GM21447 (cell line): ENCODE results near the gene CCDC102B.
A peak's percentile ranks its signal among the peaks of the same experiment; 100 is the strongest.
"Not testable (repeated sequence)": the region's sequence is repeated elsewhere in the genome, so short reads cannot be mapped to it uniquely, and the experiment has no call there.

Experiments used
- ATAC-seq: cut with Tn5 transposase; IDR thresholded peaks from one replicate; pipeline ENCODE4 v1.9.1; 2021; ENCODE audit not compliant: unreplicated experiment

The CCDC102B gene

GRCh38 chr18:68962623-68963022 lies 164.7 kb downstream of the CCDC102B start:
- ATAC-seq: no peak

- no peak for ATAC-seq
Observed at GRCh38 chr18:68965817-68966216, 167.9 kb downstream of the CCDC102B start.

- ATAC-seq: no peak
Observed at GRCh38 chr18:68969027-68969426, 171.1 kb downstream of the CCDC102B start.

DNA sequence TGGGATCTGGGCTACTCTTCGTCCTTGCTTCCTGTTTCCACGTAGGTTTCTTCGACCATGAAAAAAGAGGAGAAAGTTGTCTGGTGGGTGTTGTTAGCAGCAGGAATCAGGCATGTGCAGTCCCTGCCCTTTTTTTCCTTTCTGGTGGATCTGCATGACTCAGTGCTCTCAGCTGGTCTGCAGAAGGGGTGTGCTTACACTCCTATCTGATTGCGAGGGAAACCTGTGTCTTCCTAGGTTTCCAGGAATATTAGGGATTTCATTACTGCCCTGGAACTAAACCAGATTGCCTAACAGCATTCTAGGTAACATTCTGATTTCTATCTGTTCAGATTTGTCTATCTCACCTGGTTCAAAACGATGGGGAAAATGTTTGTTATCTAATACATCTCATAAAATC lies 174.3 kb downstream of the CCDC102B start:
- no peak for ATAC-seq

- no peak for ATAC-seq
Observed at GRCh38 chr18:68979737-68980136, 181.9 kb downstream of the CCDC102B start.

DNA sequence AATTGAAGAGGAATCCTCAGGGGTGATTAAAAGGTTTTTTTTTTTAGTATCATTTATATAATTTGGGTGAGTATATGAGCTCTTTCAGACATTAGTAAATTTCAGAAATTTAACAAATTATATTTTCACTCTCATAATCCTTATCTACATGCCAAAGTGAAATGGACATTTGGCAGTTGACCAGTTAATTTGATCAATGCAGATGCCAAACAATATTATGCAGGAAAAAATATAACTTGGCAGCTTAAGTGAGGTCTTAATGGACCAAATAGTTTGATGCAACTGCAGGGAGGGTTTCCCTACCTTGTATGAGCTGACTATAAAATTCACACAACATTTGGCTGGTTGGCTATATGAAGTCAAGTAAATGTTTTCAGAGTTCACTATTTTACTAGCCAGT lies 185.2 kb downstream of the CCDC102B start:
- ATAC-seq: no peak

DNA sequence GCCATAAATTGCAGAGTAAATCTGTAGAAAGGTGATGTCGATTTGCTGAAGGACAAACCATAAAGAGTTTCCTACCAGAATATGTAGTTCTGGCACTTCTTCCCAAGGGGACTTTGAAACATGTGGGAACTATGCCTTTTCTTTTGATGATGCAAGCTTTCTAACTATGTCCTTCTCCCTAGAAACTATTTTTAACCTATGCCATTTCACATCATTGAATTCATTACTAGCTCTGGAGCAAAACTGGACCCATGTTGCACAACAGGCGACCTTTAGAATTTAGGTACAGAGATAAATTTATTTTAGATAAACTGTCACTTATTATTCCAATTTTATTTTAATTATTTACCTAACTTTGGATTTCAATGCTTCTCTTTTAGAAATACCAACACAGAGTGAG lies 186.5 kb downstream of the CCDC102B start:
- no peak for ATAC-seq

GRCh38 chr18:68985172-68985820 lies 187.4 kb downstream of the CCDC102B start:
- peak; percentile 96 for ATAC-seq

DNA sequence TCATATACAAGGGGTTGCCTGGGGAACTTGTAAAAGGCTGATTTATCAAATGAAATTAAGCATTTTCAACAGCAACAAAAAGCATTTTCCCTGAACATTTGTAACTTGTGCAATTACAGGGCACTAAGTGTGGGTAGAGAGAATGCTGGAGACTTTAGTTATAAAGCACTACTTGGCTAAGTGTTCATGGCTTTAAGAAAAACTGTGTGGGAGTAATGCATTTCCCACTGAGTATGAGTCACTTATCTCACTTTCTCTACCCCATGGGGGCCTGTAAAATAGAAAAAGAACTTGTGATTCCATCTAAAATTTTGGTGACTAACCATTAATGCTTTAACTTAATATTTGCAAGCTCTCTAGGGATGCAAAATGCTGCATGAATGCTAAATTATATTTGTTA lies 193.4 kb downstream of the CCDC102B start:
- peak; percentile 48 for ATAC-seq

GRCh38 chr18:68992719-68993482 lies 195.0 kb downstream of the CCDC102B start:
- peak; percentile 61 for ATAC-seq

- ATAC-seq: no peak
Observed at GRCh38 chr18:68995675-68996074, 197.8 kb downstream of the CCDC102B start.

- no peak for ATAC-seq
Observed at GRCh38 chr18:68997845-68998244, 200.0 kb downstream of the CCDC102B start.

DNA sequence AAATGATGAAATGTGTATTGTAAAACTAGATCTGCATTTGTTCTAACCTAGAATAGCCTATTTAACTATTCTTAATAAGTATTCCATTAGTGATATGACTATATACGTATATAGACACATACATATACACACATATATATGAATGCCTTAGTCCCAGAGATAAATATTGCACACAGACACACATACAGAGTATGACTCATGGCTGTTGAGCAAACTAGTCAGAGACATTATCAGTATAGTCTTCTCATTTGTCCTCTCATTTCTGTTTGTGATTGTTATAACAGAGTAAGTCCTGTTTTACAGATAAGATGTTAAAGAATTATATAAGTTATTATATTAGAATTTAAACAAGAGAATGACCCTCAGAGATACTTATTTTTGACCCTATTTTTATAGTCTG lies 202.5 kb downstream of the CCDC102B start:
- ATAC-seq: no peak

- ATAC-seq: no peak
Observed at GRCh38 chr18:69002233-69002632, 204.4 kb downstream of the CCDC102B start.

GRCh38 chr18:69006212-69006611 lies 208.3 kb downstream of the CCDC102B start:
- not testable (repeated sequence) for ATAC-seq

DNA sequence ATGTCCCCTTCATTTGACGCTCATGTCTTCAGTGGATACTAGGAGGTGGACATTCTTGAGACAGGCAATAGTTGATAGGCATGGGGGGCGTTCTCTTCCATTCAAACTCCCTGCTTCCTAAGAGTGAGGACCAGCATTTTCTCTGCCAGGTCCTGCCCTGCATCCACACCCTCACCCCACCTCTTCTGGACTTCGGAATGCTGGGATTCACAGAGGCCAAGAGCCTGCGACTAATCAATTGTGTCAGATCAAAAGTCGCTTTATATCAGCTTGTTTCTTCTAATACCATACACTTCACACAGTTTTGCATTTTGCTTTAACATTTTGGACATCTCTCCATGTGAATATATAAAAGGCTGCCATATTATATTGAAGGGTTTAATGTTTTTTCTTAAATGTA lies 210.7 kb downstream of the CCDC102B start:
- no peak for ATAC-seq

DNA sequence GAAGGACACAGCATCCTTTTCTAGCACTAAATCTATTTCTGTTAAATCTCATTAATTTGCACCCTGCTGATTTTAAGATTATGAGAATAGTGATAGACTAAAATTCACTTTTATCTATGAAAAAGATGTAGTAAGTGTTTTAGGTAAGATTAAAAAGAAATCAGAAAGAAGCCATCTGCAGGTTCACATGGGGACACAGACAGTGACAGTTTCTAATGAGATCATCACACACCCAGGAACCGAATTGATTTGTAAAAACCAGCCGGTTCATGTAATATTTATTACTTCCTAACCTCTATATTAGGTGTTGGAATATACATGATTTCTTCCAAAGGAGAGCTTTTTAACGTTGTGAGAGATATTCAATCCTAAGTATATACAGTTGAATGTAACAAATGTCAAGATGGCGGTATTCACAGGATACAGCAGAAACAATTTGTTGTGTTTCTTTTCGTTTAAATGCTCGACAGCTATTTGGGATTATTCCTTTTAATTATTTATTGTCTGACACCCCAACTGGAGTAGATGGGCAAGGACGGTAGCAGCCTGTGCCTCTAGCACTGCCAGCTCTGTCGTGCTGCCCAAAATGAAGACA lies 223.4 kb downstream of the CCDC102B start:
- ATAC-seq: no peak

DNA sequence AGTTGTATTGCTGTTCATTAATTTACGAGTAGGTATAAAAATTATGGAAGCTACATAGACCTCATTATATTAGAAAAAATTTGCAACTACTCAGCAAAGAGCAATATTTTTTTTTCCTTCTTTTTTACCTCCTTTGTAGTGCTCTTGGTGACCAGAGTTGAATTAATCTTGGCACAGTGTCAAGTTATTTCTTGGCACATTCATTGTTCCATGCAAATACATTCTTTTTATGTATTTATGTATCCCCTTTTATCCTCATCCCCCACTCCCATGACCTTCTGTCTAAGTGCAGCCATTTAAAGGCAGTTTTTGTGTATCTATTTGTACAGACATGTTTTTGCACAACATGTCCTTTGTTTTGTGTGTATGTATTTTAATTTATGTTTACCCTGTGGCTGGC lies 224.5 kb downstream of the CCDC102B start:
- no peak for ATAC-seq

GRCh38 chr18:69031571-69031970 lies 233.7 kb downstream of the CCDC102B start:
- ATAC-seq: no peak

GRCh38 chr18:69032009-69032408 lies 234.1 kb downstream of the CCDC102B start:
- ATAC-seq: no peak

DNA sequence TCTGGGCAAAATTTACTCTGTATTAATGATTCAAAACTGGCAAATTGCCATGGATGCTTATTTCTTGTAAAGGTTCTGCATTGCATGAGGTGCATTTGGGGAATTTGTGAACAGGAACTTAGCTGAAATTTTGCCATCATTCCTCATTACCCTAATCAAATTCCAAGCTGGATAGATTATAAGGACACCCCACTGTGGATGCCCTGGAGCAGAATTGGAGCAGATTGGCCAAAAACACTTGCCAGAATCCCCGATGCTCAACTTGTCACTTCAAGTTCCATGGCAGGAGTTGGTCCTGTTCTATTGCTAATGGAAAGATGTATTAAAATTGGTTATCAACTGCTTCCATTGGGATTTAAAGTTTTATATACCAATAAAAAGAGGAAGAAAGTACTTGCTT lies 237.9 kb downstream of the CCDC102B start:
- ATAC-seq: no peak

DNA sequence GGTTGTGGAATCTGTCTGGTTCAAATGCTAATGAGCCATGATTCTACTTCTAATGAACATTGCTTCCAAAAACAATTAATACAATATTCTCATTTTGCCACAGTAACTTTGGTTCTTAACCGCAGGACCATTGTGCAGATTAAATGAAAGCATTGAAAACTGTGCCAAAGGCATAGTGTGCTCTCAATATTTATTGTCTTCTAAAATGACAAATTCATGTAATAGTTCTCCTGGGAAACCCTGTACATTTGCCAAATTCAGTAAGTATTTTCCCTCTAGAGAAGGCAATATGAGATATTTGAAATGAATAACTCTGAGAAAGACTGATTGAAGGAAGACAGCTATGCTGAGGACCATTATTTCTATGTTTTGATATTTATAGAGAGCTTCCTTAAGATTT lies 246.3 kb downstream of the CCDC102B start:
- ATAC-seq: no peak
